Activated CD4-positive, alpha-beta T cell treated with anti-CD3 and anti-CD28 coated beads, Interleukin-2, amount 10 ng/mL, durations not matched to agents 7 days and 5 days (primary cell): ENCODE data around the gene DCDC2B. TPM values are rescaled to one million over a fixed set of nuclear protein-coding genes. Genes with fewer than 3 reads are reported as not detected.
A peak's percentile ranks its signal among the peaks of the same experiment; 100 is the strongest.
"Not testable (repeated sequence)": the region's sequence is repeated elsewhere in the genome, so short reads cannot be mapped to it uniquely, and the experiment has no call there.

Experiments
- CTCF ChIA-PET: fragments of 350-600 bp; sonication (Branson Sonifier 250); formaldehyde crosslinking; loops from one replicate; lab custom pipeline; 2021; ENCODE audit warnings: antibody characterized with exemption; lab: Charles Lee
- POLR2A ChIA-PET: fragments of 350-600 bp; sonication (Branson Sonifier 250); formaldehyde crosslinking; loops from one replicate; lab custom pipeline; 2021; ENCODE audit warnings: antibody characterized with exemption; lab: Charles Lee
- DNase-seq: peaks from one replicate; pipeline ENCODE4 v3.0.0-alpha.2; 2020
- H3K27ac Mint-ChIP-seq: one replicate; pipeline ENCODE4 v1.8.0; 2021; ENCODE audit warnings: mild to moderate bottlenecking, moderate library complexity, mixed read lengths
- H3K27me3 Mint-ChIP-seq: one replicate; pipeline ENCODE4 v1.8.0; 2021; ENCODE audit warnings: mixed read lengths
- H3K36me3 Mint-ChIP-seq: one replicate; pipeline ENCODE4 v1.8.0; 2021; ENCODE audit warnings: low read depth, mixed read lengths
- H3K4me1 Mint-ChIP-seq: one replicate; pipeline ENCODE4 v1.8.0; 2021; ENCODE audit warnings: mixed read lengths
- H3K4me3 Mint-ChIP-seq: one replicate; pipeline ENCODE4 v1.8.0; 2021; ENCODE audit warnings: mild to moderate bottlenecking, moderate library complexity, mixed read lengths
- H3K9me3 Mint-ChIP-seq: one replicate; pipeline ENCODE4 v1.8.0; 2021; ENCODE audit warnings: mixed read lengths
- total RNA-seq, 2 experiments: library from RNA; stranded (reverse); gene quantifications; one replicate each; pipeline ENCODE4 v1.2.3, GENCODE V29; 2021

Gene DCDC2B
- under 1 TPM; 0.10 TPM for total RNA-seq

DNA sequence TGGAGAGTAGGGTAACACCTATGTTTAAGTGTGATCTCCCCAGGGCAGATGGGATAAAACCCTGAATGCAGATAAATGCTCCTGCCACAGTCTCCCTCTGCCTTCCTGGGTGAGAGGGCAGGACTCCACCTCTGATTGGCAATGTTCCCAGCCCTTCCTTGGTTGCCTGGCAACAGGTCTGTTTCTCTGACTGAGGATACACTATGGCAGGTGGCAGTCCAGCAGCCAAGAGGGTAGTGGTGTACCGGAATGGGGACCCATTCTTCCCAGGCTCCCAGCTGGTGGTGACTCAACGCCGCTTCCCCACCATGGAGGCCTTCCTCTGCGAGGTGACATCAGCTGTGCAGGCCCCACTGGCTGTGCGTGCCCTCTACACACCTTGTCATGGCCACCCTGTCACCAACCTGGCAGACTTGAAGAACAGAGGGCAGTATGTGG lies at the start of gene DCDC2B:
Gene DCDC2B (plus strand): TSS at position 199 of the 438 bp plus-strand sequence. CDS start 5 bp downstream, at position 204.
- Mint-ChIP-seq H3K9me3 (no peaks in the 10 kb centered on the region), H3K27ac (peak within 1 kb of the TSS; percentile 36), H3K36me3 (peaks cover 12% of the 10 kb centered on the region), H3K4me3 (no peak within 1 kb of the TSS), H3K27me3 (no peaks in the 10 kb centered on the region), H3K4me1 (peaks cover 24% of the 10 kb centered on the region)
- DNase-seq: no peak
- CTCF ChIA-PET: no interaction called here
- POLR2A ChIA-PET: no interaction called here

DNA sequence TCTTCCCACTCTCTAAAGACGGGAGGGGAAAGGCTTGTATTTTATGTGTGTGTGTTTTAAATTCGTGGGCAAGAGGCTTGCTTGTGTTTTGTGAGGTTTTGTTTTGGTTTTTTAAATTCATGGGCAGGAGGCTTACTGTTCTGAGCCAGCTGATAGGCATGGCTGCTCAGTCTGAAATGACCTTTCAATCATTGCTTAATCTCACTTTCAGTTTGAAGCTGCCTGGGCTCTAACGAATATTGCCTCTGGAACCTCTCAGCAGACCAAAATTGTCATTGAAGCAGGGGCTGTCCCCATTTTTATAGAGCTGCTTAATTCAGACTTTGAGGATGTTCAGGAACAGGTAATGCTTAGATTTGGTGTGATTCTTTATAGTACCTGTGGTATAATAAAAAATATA lies 49.7 kb upstream of the DCDC2B start:
- CTCF ChIA-PET: interaction anchor here (1.0 kb wide), 1 partner anchor 21 kb away, joined by 4 read pairs; the partner anchor contains the start of gene TXLNA
- POLR2A ChIA-PET: no interaction called here

GRCh38 chr1:32163405-32163804 lies 45.5 kb upstream of the DCDC2B start:
- no peak for DNase-seq
- Mint-ChIP-seq H3K4me1 (no peaks in the 10 kb centered on the region), H3K4me3 (no peak overlapping the region), H3K9me3 (no peaks in the 10 kb centered on the region), H3K27ac (no peak overlapping the region), H3K27me3 (no peaks in the 10 kb centered on the region), H3K36me3 (peaks cover 51% of the 10 kb centered on the region)
- CTCF ChIA-PET: interaction anchor here (0.6 kb wide), 1 partner anchor 12 kb away, joined by 4 read pairs; no protein-coding TSS in a partner anchor
- POLR2A ChIA-PET: no interaction called here

More for the DNA sequence above, 49.7 kb upstream of the DCDC2B start:
- Mint-ChIP-seq H3K36me3 (peaks cover 61% of the 10 kb centered on the region), H3K9me3 (no peaks in the 10 kb centered on the region), H3K4me1 (peaks cover 2% of the 10 kb centered on the region), H3K27me3 (no peaks in the 10 kb centered on the region), H3K27ac (no peak overlapping the region), H3K4me3 (no peak overlapping the region)
- no peak for DNase-seq

GRCh38 chr1:32165633-32166032 lies 43.3 kb upstream of the DCDC2B start:
- H3K9me3 Mint-ChIP-seq, H3K27ac Mint-ChIP-seq: not testable (repeated sequence)
- peaks cover 50% of the 10 kb centered on the region for H3K36me3 Mint-ChIP-seq

DNA sequence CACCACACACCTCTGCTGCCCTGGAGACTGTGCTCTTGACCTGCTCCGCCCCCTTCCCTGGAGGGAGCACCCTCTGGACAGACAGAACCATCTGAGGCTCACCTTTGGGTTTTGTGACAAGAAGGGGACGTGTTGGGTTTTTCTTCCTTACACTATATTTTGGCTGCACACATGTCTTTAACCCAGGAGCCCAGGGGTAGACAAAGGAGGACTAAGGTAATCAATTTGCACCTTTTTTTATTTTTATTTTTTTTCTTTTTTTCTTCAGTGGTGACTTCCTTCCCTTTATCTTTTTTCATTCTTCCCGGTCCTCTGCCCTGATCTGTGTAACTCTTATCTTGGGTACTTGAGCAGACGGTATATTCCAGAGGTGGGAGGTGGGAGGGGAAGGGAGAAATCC lies 37.9 kb upstream of the DCDC2B start:
- Mint-ChIP-seq H3K27me3 (no peaks in the 10 kb centered on the region), H3K4me1 (peaks cover 17% of the 10 kb centered on the region), H3K4me3 (no peak overlapping the region), H3K27ac (no peak overlapping the region), H3K36me3 (peaks cover 49% of the 10 kb centered on the region), H3K9me3 (no peaks in the 10 kb centered on the region)
- POLR2A ChIA-PET: no interaction called here
- CTCF ChIA-PET: no interaction called here
- DNase-seq: no peak

More at GRCh38 chr1:32165633-32166032, 43.3 kb upstream of the DCDC2B start:
- H3K4me3 Mint-ChIP-seq, DNase-seq, CTCF ChIA-PET, POLR2A ChIA-PET, H3K27me3 Mint-ChIP-seq, H3K4me1 Mint-ChIP-seq: not testable (repeated sequence)

DNA sequence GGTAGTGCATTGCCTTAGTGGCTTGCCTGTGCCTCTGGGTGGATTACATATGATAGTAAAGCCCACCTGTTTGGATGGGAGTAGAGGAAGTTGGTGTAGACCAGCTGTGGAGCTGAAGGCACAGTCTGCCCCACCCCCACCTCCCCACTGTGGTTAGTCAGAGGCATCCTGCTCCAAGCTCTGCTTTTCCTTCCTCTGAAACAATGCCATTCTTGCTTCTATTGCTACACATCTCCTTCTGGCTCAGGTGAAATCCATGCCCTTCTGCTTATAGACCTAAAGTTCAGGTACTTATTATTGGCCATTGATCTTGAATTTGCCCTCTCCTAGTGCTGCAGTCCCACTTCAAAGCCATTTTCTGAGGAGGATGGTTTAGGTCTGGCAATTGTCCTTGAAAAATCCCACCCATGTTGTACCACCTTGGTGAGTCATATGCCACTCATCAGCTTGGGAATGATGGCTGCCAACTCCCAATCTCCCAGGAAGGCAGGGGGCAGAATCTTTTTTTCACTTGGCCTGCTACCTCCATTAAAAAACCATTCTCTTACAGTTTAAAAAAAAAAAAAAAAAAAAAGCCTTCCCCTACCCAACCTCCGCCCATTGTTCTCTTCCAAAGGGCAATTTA lies 36.2 kb upstream of the DCDC2B start:
- DNase-seq: no peak
- Mint-ChIP-seq H3K27ac (no peak overlapping the region), H3K4me3 (no peak overlapping the region), H3K9me3 (no peaks in the 10 kb centered on the region), H3K4me1 (peaks cover 17% of the 10 kb centered on the region), H3K27me3 (no peaks in the 10 kb centered on the region), H3K36me3 (peaks cover 44% of the 10 kb centered on the region)
- CTCF ChIA-PET: interaction anchor here (0.6 to 0.7 kb wide), 2 partner anchors 172 to 673 kb away, joined by 3 to 5 read pairs; no protein-coding TSS in a partner anchor
- POLR2A ChIA-PET: no interaction called here

DNA sequence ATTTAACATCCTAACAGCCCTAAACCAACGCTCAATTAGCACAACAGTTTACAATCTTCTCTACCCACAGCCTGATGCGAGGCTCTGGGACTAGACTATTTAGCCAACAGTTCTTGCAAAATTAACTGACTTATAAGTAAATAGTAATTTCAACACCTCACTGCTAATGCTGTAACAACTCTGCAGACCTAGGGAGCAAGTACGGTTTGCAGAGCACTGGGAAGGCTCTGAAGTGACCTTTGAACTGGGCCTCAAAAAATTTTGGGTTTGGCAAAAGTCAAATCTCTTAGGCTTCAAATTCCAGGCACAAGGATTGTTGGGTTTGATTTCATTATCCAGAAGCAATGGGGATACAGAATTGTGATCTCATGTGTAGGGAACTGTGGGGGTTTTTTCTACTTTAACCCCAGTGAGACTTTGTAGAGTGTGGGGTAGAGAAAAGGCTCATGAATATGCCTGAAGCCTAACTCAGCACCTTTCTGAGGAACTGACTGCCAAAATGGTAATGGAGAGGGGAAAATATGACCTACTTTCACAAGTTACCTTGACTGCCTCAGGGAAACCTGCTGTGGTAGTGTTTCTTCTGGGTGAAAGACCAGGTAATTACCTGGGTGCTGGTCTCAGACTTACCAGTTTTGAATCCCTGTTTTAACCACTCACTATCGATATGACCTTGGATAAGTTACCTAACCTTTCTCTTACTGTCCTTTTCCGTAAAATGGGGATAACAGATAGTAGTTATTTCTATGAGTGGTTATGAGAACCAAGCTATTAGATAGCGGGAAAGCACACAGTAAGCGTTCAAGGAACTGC lies 30.3 kb upstream of the DCDC2B start:
- Mint-ChIP-seq H3K4me1 (peaks cover 40% of the 10 kb centered on the region), H3K36me3 (peaks cover 46% of the 10 kb centered on the region), H3K27ac (peak overlapping the region; percentile 98), H3K4me3 (peak overlapping the region; percentile 92), H3K9me3 (no peaks in the 10 kb centered on the region), H3K27me3 (no peaks in the 10 kb centered on the region)
- no peak for DNase-seq
- POLR2A ChIA-PET: interaction anchor here (1.0 kb wide), 2 partner anchors 27 to 37 kb away, joined by 3 to 4 read pairs; partner anchors contain the start of gene IQCC
- CTCF ChIA-PET: interaction anchor here (0.7 to 1.9 kb wide), 2 partner anchors 70 to 192 kb away, joined by 3 to 4 read pairs; no protein-coding TSS in a partner anchor

- peaks cover 50% of the 10 kb centered on the region for H3K36me3 Mint-ChIP-seq
- no peak for DNase-seq
- H3K9me3 Mint-ChIP-seq: no peaks in the 10 kb centered on the region
- peak overlapping the region; percentile 92 for H3K4me3 Mint-ChIP-seq
- peaks cover 45% of the 10 kb centered on the region for H3K4me1 Mint-ChIP-seq
- H3K27me3 Mint-ChIP-seq: no peaks in the 10 kb centered on the region
- ChIA-PET POLR2A (interaction anchor here (1.0 kb wide), 2 partner anchors 26 to 37 kb away, joined by 3 to 4 read pairs; partner anchors contain the start of gene IQCC), CTCF (interaction anchor here (0.7 to 1.9 kb wide), 4 partner anchors 18 to 192 kb away, joined by 3 to 9 read pairs (median 4); no protein-coding TSS in a partner anchor)
- H3K27ac Mint-ChIP-seq: peak overlapping the region; percentile 98
These were observed 29.8 kb upstream of the DCDC2B start for GRCh38 chr1:32179193-32179442.

GRCh38 chr1:32179443-32180185 lies 29.3 kb upstream of the DCDC2B start, which contains the start of gene TXLNA:
TSS of gene TXLNA (plus strand) at chr1:32179675. CDS start at chr1:32180346, 671 bp downstream.
- ChIA-PET POLR2A (interaction anchor here (1.0 kb wide), 2 partner anchors 26 to 36 kb away, joined by 3 to 4 read pairs; partner anchors contain the start of gene IQCC), CTCF (interaction anchor here (0.6 to 1.9 kb wide), 11 partner anchors 16 to 193 kb away, joined by 3 to 9 read pairs (median 3); partner anchors contain the start of gene CCDC28B)
- H3K4me1 Mint-ChIP-seq: peaks cover 47% of the 10 kb centered on the region
- H3K4me3 Mint-ChIP-seq: peak within 1 kb of the TSS; percentile 92
- no peaks in the 10 kb centered on the region for H3K27me3 Mint-ChIP-seq
- H3K36me3 Mint-ChIP-seq: peaks cover 50% of the 10 kb centered on the region
- peak within 1 kb of the TSS; percentile 98 for H3K27ac Mint-ChIP-seq
- peak; percentile 90 for DNase-seq
- no peaks in the 10 kb centered on the region for H3K9me3 Mint-ChIP-seq

DNA sequence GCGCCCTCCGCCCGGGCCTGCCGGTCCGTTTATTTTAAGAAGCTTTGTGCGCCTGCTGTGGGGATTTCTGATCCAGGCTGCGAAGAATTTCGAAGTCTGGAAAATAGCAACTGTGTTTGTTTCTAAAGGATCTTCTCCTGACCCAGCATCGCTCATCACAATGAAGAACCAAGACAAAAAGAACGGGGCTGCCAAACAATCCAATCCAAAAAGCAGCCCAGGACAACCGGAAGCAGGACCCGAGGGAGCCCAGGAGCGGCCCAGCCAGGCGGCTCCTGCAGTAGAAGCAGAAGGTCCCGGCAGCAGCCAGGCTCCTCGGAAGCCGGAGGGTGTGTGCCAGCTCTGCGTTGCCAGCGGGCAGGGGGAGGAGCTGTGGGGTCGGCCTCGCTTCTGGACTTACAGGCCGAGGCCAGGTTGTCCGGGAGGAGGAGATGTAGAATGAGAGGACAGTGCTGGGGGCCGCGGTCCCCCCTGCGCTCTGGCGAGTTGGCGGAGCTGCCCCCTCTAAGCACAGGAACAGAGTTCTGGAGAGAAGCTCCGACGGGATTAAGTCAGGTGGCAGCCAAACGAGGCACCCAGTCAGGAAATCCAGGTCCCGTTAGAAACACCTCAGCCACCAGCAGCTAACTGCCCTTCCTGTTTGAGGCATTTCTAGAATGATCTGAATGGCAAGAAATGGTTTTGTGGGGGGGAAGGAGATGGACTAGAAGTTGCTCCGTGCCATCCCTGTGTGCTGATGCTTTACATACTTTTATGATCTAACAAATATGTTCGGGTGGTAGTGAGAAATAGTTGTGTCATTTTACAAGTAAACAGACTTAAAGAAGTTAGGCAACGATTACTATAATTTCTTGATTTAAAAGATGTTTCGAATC lies 28.5 kb upstream of the DCDC2B start:
- Mint-ChIP-seq H3K36me3 (peaks cover 49% of the 10 kb centered on the region), H3K27me3 (no peaks in the 10 kb centered on the region), H3K9me3 (no peaks in the 10 kb centered on the region), H3K27ac (peak overlapping the region; percentile 84), H3K4me1 (peaks cover 53% of the 10 kb centered on the region), H3K4me3 (peak overlapping the region; percentile 92)
- ChIA-PET CTCF (interaction anchor here (0.5 to 1.9 kb wide), 12 partner anchors 12 to 289 kb away, joined by 3 to 9 read pairs (median 3); partner anchors contain the start of gene CCDC28B), POLR2A (no interaction called here)
- DNase-seq: peak; percentile 26

GRCh38 chr1:32181065-32181464 lies 27.8 kb upstream of the DCDC2B start:
- POLR2A ChIA-PET: no interaction called here
- peaks cover 51% of the 10 kb centered on the region for H3K36me3 Mint-ChIP-seq
- H3K27me3 Mint-ChIP-seq: no peaks in the 10 kb centered on the region
- peak overlapping the region; percentile 84 for H3K27ac Mint-ChIP-seq
- peaks cover 55% of the 10 kb centered on the region for H3K4me1 Mint-ChIP-seq
- CTCF ChIA-PET: interaction anchor here (0.5 to 1.9 kb wide), 9 partner anchors 12 to 288 kb away, joined by 3 to 9 read pairs (median 3); no protein-coding TSS in a partner anchor
- peak overlapping the region; percentile 92 for H3K4me3 Mint-ChIP-seq
- H3K9me3 Mint-ChIP-seq: no peaks in the 10 kb centered on the region
- no peak for DNase-seq
